ENCODE results near the gene ADAM12.

DNA sequence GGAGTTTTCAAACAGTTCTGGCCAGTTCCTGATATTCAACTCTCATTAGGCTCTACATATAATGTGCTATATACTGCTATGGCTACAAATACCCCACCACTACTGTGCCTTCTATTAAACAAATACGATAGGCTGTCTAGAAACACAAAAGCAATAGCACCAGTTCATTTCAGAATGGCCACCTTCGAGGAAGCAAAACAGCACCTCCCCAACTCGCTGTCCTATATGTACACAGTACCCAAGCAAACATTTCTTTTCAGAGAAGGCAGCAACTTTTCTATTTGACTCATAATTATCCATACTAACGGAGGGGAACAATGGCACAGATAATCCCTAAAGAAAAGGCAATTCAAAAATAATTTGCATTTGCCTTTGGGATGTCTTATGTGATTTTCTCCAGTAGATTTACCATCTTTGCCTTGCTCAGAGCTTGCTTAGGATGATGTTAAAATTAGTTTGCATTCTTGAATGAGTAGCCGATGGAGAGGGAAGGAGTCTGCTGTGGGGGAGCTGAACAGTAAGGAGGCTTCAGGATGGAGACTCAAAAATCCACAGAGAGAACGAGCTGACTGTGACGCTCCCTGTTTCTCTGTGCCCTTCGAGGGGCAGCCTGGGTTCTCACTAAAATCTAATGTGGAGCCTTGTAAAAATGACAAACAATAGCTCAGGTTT lies 273.3 kb downstream of the ADAM12 start:
- TF ChIP-seq, protein P1, sequence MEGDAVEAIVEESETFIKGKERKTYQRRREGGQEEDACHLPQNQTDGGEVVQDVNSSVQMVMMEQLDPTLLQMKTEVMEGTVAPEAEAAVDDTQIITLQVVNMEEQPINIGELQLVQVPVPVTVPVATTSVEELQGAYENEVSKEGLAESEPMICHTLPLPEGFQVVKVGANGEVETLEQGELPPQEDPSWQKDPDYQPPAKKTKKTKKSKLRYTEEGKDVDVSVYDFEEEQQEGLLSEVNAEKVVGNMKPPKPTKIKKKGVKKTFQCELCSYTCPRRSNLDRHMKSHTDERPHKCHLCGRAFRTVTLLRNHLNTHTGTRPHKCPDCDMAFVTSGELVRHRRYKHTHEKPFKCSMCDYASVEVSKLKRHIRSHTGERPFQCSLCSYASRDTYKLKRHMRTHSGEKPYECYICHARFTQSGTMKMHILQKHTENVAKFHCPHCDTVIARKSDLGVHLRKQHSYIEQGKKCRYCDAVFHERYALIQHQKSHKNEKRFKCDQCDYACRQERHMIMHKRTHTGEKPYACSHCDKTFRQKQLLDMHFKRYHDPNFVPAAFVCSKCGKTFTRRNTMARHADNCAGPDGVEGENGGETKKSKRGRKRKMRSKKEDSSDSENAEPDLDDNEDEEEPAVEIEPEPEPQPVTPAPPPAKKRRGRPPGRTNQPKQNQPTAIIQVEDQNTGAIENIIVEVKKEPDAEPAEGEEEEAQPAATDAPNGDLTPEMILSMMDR (IDR thresholded peaks at IDR 0.05) = no peak
- TF ChIP-seq POLR2AphosphoS5 (IDR thresholded peaks at IDR 0.05) = no peak
- no peak for TF ChIP-seq POLR2A (IDR thresholded peaks at IDR 0.05; ENCODE audit: low read depth)
- TF ChIP-seq EP300 (IDR thresholded peaks at IDR 0.05) = no peak
